HepG2 (cell line): Measurements from ENCODE around the gene VPS4A. TPM values are rescaled to one million over a fixed set of nuclear protein-coding genes. Genes with fewer than 3 reads are reported as not detected.

Source experiments
- AGO1 ChIP-seq: fragments of 200-400 bp; formaldehyde crosslinking; IDR thresholded peaks from 2 replicates; pipeline ENCODE4 v1.6.1; 2017; ENCODE audit warnings: mild to moderate bottlenecking, low read depth, low read length, moderate library complexity; ENCODE audit not compliant: poor library complexity, severe bottlenecking
- AHR ChIP-seq: IDR thresholded peaks from 2 replicates; pipeline ENCODE4 v1.6.1; 2018; ENCODE audit warnings: missing genetic modification reagents, missing compliant biosample characterization
- BCL6 ChIP-seq: IDR thresholded peaks from 2 replicates; pipeline ENCODE4 v1.6.1; 2016; ENCODE audit warnings: missing genetic modification reagents, missing compliant biosample characterization
- FIP1L1 ChIP-seq: fragments of 200-400 bp; formaldehyde crosslinking; IDR thresholded peaks from 2 replicates; pipeline ENCODE4 v1.6.1; 2018; ENCODE audit warnings: low read depth, mild to moderate bottlenecking, low read length, moderate library complexity, borderline replicate concordance; ENCODE audit not compliant: insufficient read depth
- HES4 ChIP-seq: sonication (generic); formaldehyde crosslinking; IDR thresholded peaks from 2 replicates; pipeline ENCODE4 v1.9.0; 2021; ENCODE audit warnings: mild to moderate bottlenecking, missing genetic modification reagents, borderline replicate concordance
- HNF1B ChIP-seq: sonication (generic); formaldehyde crosslinking; IDR thresholded peaks from 2 replicates; pipeline ENCODE4 v1.5.1; 2020; ENCODE audit warnings: mild to moderate bottlenecking, moderate library complexity, missing genetic modification reagents
- JDP2 ChIP-seq: sonication (generic); formaldehyde crosslinking; IDR thresholded peaks from 2 replicates; pipeline ENCODE4 v1.8.1; 2022; ENCODE audit warnings: missing genetic modification reagents, borderline replicate concordance
- MLLT10 ChIP-seq: sonication (generic); formaldehyde crosslinking; IDR thresholded peaks from 2 replicates; pipeline ENCODE4 v1.4.0; 2020; ENCODE audit warnings: missing genetic modification reagents
- MYNN ChIP-seq: sonication (generic); formaldehyde crosslinking; IDR thresholded peaks from 2 replicates; pipeline ENCODE4 v1.4.0; 2020; ENCODE audit warnings: mild to moderate bottlenecking, low read depth, missing genetic modification reagents
- MZF1 ChIP-seq: sonication (generic); formaldehyde crosslinking; IDR thresholded peaks from 2 replicates; pipeline ENCODE4 v1.8.1; 2023; ENCODE audit warnings: mild to moderate bottlenecking, missing genetic modification reagents, borderline replicate concordance
- RFXANK ChIP-seq: IDR thresholded peaks from 2 replicates; pipeline ENCODE4 v1.6.1; 2016
- YEATS4 ChIP-seq: sonication (generic); formaldehyde crosslinking; IDR thresholded peaks from 2 replicates; pipeline ENCODE4 v1.4.0; 2020; ENCODE audit warnings: missing genetic modification reagents, borderline replicate concordance
- ZBTB21 ChIP-seq: sonication (generic); formaldehyde crosslinking; IDR thresholded peaks from 2 replicates; pipeline ENCODE4 v1.4.0; 2020; ENCODE audit warnings: missing genetic modification reagents
- ZBTB43 ChIP-seq: sonication (generic); formaldehyde crosslinking; conservative IDR thresholded peaks from 2 replicates; pipeline ENCODE4 v1.4.0; 2020; ENCODE audit warnings: missing genetic modification reagents
- ZFP37 ChIP-seq: sonication (generic); formaldehyde crosslinking; IDR thresholded peaks from 2 replicates; pipeline ENCODE4 v1.4.0; 2020; ENCODE audit warnings: missing genetic modification reagents, borderline replicate concordance
- ZNF142 ChIP-seq: sonication (generic); formaldehyde crosslinking; IDR thresholded peaks from 2 replicates; pipeline ENCODE4 v1.4.0; 2020; ENCODE audit warnings: missing genetic modification reagents
- ZNF275 ChIP-seq: sonication (generic); formaldehyde crosslinking; IDR thresholded peaks from 2 replicates; pipeline ENCODE4 v1.8.0; 2022; ENCODE audit warnings: missing genetic modification reagents, mild to moderate bottlenecking, inconsistent platforms, borderline replicate concordance
- ZNF33A ChIP-seq: sonication (generic); formaldehyde crosslinking; IDR thresholded peaks from 2 replicates; pipeline ENCODE4 v1.5.1; 2020; ENCODE audit warnings: missing genetic modification reagents, mild to moderate bottlenecking, moderate library complexity, borderline replicate concordance
- ZNF383 ChIP-seq: sonication (generic); formaldehyde crosslinking; IDR thresholded peaks from 2 replicates; pipeline ENCODE4 v1.4.0; 2020; ENCODE audit warnings: missing genetic modification reagents, mild to moderate bottlenecking, borderline replicate concordance
- polyA plus RNA-seq, 8 experiments: library from polyadenylated mRNA; depleted of rRNA in 3 of 8; stranded (reverse) in 7 of 8; unstranded in 1 of 8; fragments of >200 nt; fragmentation: Illumina TruSeq in 4 of 8; extraction: Trizol in 4 of 8; gene quantifications; 2 replicates each; pipeline versions ENCODE4 v1.2.1 to v1.2.3, GENCODE V29; 2011 to 2016; ENCODE audit warnings: low read depth in 4 of 8, missing spikeins in 1 of 8, mixed read lengths in 1 of 8; ENCODE audit not compliant: insufficient read depth in 1 of 8
- total RNA-seq, 5 experiments: library from RNA; depleted of rRNA; stranded (reverse); fragments of >200 nt; fragmentation: Illumina TruSeq; extraction: Trizol; gene quantifications; 2 replicates each; pipeline ENCODE4 v1.2.3, GENCODE V29; 2016; ENCODE audit warnings: low read depth in 1 of 5

The VPS4A gene
- total and polyA plus RNA-seq, 2 of the 13 experiments (the other 11 are each of a cell fraction or from before 2014, with no cell fraction given), result 13.2 to 27.9 TPM

GRCh38 chr16:69326172-69326873 is 15.2 kb downstream of the VPS4A start (continued):
- TF ChIP-seq HNF1B (CRISPR knock-in tag) (peak; percentile 71; the same call in 1 of the 2 replicates), ZBTB43 (CRISPR knock-in tag) (peak; percentile 77; the same call in 1 of the 2 replicates), MYNN (no peak), YEATS4 (CRISPR knock-in tag) (peak; percentile 79; the same call in 1 of the 2 replicates), AHR (CRISPR knock-in tag) (0 out of 2 replicates have a peak, but pooled peaks have one; percentile 30), ZBTB21 (CRISPR knock-in tag) (no peak), ZNF142 (CRISPR knock-in tag) (no peak), ZNF275 (CRISPR knock-in tag) (no peak), BCL6 (CRISPR knock-in tag) (0 out of 2 replicates have a peak, but pooled peaks have one; percentile 15), RFXANK (CRISPR knock-in tag) (no peak), MZF1 (CRISPR knock-in tag) (no peak), FIP1L1 (no peak), MLLT10 (CRISPR knock-in tag) (no peak), JDP2 (CRISPR knock-in tag) (no peak), ZNF33A (CRISPR knock-in tag) (no peak), HES4 (CRISPR knock-in tag) (no peak; the same call in 1 of the 2 replicates), ZFP37 (CRISPR knock-in tag) (peak; percentile 80; the same call in 1 of the 2 replicates), AGO1 (no peak), ZNF383 (CRISPR knock-in tag) (no peak)
